WTC11 (cell line): Measurements from ENCODE around the gene CCDC136.

ENCODE experiments used
- CTCF ChIP-seq: fragments of 200-600 bp; IDR thresholded peaks from 2 replicates; pipeline ENCODE4 v1.8.0; 2022; ENCODE audit warnings: antibody characterized with exemption
- GRHL2 ChIP-seq: fragments of 250-450 bp; sonication (Bioruptor Pico); IDR thresholded peaks from 2 replicates; pipeline ENCODE4 v1.8.0; 2022; ENCODE audit warnings: mild to moderate bottlenecking, moderate library complexity; ENCODE audit not compliant: insufficient replicate concordance, severe bottlenecking
- TCF7 ChIP-seq: sonication (generic); formaldehyde crosslinking; IDR thresholded peaks from 2 replicates; pipeline ENCODE4 v1.8.0; 2022; ENCODE audit warnings: mild to moderate bottlenecking, low read depth, missing genetic modification reagents, moderate library complexity
- ZBTB43 ChIP-seq: sonication (generic); formaldehyde crosslinking; IDR thresholded peaks from 2 replicates; pipeline ENCODE4 v1.8.1; 2023; ENCODE audit warnings: mild to moderate bottlenecking, missing genetic modification reagents
- ZNF121 ChIP-seq: sonication (generic); formaldehyde crosslinking; IDR thresholded peaks from 2 replicates; pipeline ENCODE4 v1.8.0; 2023; ENCODE audit warnings: missing genetic modification reagents
- TF ChIP-seq, protein P1 (sequence below): sonication (generic); formaldehyde crosslinking; IDR thresholded peaks from 2 replicates; pipeline ENCODE4 v1.8.0; 2022; ENCODE audit warnings: missing genetic modification reagents

DNA sequence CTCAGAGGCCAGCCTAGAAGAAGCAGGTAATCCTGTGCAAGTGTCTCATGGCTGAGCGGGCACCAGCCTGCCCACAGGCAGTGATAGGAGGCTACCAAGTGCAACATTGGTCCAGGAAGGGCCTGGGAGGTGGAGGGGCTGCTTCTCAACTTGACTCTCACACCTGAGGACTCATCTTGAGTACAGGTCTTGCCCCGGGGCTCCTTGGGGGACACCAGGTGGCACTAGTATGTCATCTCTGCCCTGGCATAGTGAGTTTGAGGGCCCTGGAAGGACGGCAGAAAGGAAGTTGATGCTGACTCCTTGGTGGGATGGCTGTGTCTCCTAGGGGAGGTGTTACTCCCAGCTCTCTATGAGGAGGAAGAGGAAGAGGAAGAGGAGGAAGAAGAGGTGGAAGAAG, 2.3 kb downstream of the CCDC136 start:
- no peak for TF ChIP-seq TCF7 (CRISPR knock-in tag)
- no peak for TF ChIP-seq ZNF121 (CRISPR knock-in tag)
- TF ChIP-seq CTCF: no peak
- TF ChIP-seq, protein P1, sequence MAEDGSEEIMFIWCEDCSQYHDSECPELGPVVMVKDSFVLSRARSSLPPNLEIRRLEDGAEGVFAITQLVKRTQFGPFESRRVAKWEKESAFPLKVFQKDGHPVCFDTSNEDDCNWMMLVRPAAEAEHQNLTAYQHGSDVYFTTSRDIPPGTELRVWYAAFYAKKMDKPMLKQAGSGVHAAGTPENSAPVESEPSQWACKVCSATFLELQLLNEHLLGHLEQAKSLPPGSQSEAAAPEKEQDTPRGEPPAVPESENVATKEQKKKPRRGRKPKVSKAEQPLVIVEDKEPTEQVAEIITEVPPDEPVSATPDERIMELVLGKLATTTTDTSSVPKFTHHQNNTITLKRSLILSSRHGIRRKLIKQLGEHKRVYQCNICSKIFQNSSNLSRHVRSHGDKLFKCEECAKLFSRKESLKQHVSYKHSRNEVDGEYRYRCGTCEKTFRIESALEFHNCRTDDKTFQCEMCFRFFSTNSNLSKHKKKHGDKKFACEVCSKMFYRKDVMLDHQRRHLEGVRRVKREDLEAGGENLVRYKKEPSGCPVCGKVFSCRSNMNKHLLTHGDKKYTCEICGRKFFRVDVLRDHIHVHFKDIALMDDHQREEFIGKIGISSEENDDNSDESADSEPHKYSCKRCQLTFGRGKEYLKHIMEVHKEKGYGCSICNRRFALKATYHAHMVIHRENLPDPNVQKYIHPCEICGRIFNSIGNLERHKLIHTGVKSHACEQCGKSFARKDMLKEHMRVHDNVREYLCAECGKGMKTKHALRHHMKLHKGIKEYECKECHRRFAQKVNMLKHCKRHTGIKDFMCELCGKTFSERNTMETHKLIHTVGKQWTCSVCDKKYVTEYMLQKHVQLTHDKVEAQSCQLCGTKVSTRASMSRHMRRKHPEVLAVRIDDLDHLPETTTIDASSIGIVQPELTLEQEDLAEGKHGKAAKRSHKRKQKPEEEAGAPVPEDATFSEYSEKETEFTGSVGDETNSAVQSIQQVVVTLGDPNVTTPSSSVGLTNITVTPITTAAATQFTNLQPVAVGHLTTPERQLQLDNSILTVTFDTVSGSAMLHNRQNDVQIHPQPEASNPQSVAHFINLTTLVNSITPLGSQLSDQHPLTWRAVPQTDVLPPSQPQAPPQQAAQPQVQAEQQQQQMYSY (CRISPR knock-in tag): no peak
- no peak for TF ChIP-seq GRHL2 (CRISPR knock-in tag)
- no peak for TF ChIP-seq ZBTB43
